Activated CD8-positive, alpha-beta memory T cell treated with anti-CD3 and anti-CD28 coated beads for 36 hours (primary cell): ENCODE results near the gene MLKL. TPM values are rescaled to one million over a fixed set of nuclear protein-coding genes. Genes with fewer than 3 reads are reported as not detected.

Experiments
- CTCF ChIA-PET: fragments of 350-600 bp; sonication (Branson Sonifier 250); formaldehyde crosslinking; loops from one replicate; lab custom pipeline; 2021; ENCODE audit warnings: antibody characterized with exemption; lab: Charles Lee
- POLR2A ChIA-PET: fragments of 350-600 bp; sonication (Branson Sonifier 250); formaldehyde crosslinking; loops from one replicate; lab custom pipeline; 2021; ENCODE audit warnings: antibody characterized with exemption; lab: Charles Lee
- total RNA-seq, 2 experiments: library from RNA; stranded (reverse); gene quantifications; one replicate each; pipeline ENCODE4 v1.2.3, GENCODE V29; 2021

Gene MLKL
- total RNA-seq, result 10 to 100 TPM; 17.5 to 18.2 TPM

DNA sequence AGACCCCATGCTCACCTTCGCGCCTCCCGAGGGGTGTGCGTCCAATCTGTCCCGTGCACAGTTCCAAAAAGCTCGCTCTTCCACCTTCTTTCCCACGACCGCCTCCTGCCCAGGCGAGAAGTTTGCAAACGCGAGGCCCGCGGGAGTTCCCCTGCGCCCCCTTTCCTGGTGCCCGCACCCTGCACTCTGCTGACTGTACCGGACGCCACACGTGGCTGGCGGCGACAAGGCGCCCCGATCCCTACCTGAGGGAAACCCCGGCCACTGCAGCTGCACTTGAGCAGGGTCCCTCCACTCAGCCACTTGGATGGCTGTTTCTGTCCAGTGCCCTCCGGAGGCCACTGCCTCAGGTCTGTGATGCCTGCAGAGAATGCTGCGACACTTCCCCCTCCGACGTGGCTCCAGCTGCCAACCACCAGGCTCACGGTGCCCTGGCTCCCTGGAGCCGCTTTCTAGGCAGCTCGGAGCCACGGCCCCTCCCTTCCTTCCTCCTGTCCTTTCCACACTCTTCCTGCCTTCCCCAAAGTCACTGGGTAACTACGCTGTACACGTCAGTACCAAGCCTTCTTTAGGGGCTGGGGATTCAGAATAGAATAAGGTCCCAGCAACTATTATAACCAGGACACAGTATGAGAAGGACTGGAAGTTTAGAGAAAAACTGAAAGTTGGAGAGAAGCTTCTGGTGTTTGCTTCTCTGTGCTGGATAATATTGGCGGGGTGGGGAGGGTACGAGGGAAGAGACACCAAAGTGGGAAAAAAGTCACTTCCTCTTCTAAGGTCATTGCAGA, at the start of gene MLKL:
Gene MLKL (minus strand): TSS at position 425 of the 788 bp plus-strand sequence. CDS start 5,105 bp downstream, outside the sequence.
- ChIA-PET POLR2A (interaction anchor here (0.7 to 1.6 kb wide), 3 partner anchors 9 to 93 kb away, joined by 3 to 16 read pairs (median 4); partner anchors contain the start of gene RFWD3), CTCF (interaction anchor here (0.8 to 2.5 kb wide), 4 partner anchors 9 to 162 kb away, joined by 3 to 11 read pairs (median 4); partner anchors contain the start of gene RFWD3)

DNA sequence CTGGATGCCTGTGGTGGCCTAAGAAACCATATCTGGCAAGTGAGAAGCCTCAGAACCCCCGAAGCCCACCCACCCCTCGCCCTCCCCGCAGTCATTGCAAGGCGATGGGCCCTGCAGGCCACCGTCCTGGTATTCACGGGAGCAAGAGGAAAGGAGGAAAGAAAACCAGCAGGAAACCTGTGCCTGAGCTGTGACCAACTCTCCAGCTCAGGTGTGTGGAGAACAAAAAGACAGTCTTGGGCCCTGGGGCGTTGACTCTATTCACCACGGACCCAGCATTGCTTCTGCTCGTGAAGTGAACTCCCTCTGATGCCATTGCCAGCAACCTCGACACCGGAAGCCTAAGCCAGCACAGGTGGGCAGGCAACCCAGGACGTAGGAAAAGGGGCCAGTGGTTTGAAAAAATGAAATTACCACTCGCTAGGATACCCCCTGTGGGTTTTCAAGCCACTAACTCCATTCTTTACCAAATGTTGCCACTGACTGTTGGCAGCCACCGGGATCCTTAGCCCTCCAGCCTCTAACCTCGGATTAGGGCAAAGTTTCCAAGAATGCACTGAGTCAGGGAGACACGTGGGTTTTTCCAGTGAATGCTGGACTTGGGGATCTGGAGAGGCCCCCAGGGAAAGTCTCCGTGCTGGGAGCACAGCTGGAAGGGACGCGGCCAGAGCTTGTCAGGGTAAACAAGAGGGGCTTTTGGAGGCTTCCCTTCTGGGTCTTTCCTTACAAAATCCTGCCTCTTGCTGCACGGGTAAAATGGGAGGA, 48.8 kb upstream of the MLKL start:
- ChIA-PET POLR2A (no interaction called here), CTCF (no interaction called here)

DNA sequence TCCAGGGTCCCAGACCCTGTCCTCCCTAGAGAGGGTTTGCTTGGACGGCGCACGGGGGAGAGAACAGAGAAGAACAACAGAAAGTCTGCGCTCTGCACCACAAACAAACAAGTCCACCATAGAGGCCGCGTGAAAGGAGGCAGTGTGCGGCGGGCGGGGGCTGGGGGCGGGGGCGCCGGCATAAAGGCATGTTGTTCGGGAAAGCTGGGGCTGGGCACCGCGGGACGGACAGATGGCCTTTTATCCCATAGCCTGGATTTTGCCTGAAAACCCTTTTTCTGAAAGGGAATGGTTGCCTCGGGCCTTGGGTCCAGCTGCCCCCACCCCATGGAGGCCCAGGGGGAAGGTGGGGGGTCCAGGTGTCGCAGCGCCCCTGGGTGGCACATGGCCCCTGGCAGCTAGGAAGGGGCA, 48.0 kb upstream of the MLKL start:
- ChIA-PET POLR2A (no interaction called here), CTCF (no interaction called here)

DNA sequence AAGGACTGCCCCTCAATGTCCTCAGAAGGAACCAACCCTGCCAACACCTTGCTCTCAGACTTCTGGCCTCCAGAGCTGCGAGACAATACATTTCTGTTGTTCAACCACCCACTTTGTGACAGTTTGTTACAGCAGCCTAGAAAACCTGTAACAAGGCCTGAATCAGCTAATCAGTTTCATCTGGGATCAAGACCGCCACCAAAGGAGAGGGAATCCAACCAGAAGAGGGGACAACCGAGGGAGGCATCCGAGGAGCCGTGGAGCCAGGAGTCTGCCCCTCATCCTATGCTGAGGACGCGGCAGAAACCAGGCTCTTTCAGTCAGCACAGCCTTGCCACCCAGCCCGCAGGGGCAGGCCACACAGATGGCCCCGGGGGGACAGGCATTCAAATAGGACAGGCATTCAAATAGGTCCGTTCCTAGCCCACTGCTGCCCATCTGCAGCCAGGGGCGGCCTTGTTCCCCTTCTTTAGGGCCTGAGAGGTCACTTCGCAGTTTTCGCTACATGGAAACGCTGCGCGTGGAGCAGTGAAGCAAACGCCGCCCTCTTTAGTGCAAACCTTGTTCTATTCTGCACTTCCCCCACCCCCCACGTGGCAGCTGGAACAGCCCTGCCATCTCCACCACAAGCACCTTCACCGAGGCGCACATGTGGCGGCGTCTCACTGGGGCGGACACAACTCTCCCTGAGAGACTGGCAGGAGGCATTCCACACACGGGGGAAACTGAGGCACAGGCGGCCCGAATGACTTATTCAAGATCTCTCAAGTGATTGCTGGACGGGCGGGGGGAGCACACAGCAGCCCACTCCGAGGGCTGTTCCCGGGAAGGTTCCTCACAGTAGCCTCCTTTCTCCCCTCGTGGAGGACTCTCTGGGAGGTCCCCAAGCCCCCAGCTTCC, 47.3 kb upstream of the MLKL start:
- CTCF ChIA-PET, result no interaction called here

DNA sequence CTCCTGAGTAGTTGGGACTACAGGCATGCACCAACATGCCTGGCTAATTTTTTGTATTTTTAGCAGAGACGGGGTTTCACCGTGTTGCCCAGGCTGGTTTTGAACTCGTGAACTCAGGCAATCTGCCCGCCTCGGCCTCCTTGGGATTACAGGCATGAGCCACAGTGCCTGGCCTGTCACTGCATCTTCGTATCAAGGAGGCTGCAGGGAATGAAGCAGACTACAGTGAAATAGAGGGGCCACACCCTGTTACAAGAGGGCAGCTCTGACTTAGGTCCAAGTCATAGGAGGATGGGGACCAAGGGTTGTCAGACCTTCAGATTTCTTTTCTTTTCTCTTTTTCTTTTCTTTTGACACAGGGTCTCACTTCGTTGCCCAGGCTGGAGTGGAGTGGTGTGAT, 45.3 kb upstream of the MLKL start:
- ChIA-PET CTCF (no interaction called here), POLR2A (no interaction called here)

More for the DNA sequence above, 47.3 kb upstream of the MLKL start:
- POLR2A ChIA-PET, result interaction anchor here (0.6 kb wide), 1 partner anchor 127 kb away, joined by 3 read pairs; no protein-coding TSS in a partner anchor

DNA sequence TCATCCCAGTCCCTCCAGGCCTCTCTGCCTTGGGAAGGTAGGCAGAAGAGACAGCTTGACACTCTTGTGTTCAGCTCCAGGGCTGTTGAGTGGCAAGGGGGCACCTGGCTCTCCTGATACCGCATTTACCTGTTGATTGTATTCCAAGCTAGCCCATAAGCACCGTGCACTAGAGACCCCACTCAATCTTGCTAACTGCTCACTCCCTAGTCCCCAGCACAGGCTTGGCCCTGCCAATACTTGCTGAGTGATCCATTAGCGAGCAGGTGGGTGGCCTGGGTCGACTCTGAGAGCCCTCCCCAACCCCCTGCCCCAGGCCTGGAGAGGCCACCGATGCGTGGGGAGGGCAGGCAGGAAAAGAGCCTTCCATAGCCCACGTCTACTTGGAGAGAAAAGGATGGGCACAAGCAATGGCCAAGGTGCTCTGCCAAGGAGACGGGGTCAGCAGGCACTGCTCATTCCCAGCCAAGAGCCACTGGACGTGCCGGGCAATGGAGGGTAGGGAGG, 44.5 kb upstream of the MLKL start:
- ChIA-PET POLR2A (no interaction called here), CTCF (no interaction called here)

DNA sequence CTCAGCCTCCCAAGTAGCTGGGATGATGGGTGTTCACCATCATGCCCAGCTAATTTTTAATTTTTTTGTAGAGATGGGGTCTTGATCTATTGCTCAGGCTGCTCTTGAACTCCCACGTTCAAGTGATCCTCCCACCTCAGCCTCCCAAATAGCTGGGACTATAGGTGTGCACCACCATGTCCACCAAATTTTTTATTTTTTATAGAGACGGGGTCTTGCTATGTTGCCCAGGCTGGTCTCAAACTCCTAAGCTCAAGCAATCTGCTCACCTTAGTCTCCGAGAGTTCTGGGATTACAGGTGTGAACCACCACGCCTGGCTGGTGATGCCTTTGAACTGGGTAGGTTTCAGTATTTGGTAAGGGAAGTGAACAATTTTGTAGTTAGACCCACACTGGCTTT, 43.9 kb upstream of the MLKL start:
- POLR2A ChIA-PET, result no interaction called here
- CTCF ChIA-PET, result no interaction called here

DNA sequence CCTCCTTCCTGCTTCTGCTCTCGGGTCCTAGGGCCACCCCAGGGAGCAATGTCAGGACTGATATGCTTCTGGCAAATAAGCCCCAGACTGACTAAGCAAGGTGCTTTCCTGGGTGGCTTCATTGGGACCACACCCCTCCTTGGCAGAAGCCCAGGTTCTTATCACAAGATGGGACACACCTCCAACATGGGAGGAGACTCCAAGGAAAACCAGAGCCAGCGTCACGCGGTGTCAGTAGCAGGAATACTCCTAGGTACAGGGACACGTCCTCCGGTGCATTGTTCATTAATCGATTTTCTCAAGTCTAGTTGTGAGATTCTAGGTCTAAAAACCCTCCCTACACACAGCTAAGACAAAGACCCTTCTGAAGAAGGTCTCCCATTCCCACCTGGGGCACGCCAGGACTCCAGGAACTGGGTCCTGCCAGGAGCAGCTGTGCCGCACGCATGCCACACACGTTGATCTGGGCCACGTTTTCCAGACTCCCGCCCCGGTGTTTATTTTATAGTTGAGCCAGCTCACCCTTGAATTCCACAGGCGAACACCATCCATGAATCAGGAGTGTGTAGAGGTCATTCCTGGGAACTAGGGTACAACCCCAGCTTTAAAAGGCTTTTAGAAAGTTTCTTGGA, 43.1 kb upstream of the MLKL start:
- CTCF ChIA-PET, result no interaction called here
- POLR2A ChIA-PET, result no interaction called here

DNA sequence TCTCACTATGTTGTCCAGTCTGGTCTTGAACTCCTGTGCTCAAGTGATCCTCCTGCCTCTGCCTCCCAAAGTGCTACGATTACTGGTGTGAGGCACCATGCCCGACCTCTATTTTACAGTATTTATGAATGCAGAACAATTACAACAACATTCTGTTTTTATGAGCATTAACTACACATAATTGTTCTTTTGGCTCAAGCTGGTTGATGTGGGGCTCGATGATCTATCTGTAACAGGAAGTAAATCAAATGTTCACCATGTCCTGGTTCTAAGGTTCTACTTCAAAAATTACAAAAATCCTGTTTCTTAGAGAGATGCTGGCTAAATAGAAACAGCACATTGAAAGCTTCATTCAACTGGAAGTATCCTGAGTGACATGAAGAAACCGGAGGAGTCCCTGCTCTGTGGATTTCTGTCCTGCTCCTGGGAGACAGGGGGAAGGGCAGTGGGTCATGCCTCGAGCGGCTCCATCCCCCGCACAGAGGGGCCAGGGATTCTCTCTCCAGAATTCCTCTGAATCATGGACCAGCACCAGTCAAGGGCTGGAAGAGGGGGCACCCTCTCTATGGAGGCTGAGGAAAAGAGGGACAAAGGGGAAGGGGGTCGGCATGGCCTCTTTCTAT, 42.5 kb upstream of the MLKL start:
- CTCF ChIA-PET, result no interaction called here
- POLR2A ChIA-PET, result no interaction called here

DNA sequence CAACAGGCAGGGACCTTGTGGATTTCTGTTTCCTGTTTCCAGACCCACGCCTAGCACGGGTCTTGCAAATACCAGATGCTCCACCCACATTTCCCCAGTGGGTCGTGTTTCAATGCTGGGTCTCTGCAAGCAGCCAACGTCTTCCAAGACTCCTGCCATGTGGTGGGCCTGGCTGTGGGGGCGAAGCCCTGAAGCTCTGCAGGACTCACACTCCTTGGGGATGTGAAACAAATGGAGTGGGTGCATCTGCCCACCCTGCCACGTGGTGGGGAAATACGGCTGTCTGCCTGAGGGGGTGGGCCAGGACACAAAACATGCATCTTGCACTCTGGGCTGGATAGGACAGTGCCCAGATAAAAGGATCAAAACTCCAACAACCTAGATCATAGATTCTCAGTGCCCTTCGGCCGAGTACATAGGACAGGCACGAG, 41.4 kb upstream of the MLKL start:
- CTCF ChIA-PET, result no interaction called here
- POLR2A ChIA-PET, result no interaction called here

DNA sequence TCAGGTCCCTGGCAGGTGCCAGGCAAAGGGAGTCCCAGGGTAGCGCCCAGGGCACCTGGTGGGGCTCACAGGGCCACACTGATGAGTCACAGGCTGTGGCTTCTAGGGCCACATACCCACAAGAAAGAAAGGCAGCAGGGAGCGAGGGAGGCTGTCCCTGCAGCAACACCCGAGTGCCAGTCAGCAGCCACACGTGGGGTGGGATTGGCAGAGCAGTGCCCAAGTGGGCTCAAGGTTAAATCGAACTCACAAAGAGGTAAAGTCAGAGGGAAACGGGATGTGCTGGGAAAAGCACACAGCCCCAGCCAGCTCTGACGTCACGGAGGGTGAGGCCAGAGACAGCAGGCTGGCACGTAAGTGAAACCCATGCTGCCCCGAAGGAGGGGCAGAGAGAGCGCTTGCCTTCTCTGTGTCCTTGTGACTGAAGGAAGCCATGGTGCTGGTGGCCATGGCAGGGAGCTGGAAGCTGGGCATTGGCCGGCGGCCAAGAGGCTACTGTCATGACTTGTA, 40.2 kb upstream of the MLKL start:
- CTCF ChIA-PET, result no interaction called here
- POLR2A ChIA-PET, result no interaction called here

DNA sequence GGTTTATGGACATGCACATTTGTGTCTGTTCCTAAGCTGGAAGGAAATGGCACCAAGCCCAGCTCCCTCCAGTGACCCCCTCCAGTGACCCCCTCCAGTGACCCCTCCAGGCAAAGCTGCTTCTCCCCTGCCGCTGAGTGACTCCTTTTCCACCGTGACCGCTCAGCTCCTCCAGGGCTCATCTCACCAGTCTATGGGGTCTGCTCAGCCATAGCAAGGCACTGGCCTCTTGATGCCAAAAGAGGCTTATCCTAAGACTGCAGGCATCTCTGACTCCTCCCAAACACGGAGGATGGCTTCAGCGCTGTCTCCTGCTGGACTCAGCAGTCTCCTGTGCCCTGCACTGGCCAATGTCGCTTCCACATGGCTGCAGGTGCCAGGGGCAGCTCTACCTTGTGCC, 38.6 kb upstream of the MLKL start:
- CTCF ChIA-PET, result no interaction called here
- POLR2A ChIA-PET, result no interaction called here

DNA sequence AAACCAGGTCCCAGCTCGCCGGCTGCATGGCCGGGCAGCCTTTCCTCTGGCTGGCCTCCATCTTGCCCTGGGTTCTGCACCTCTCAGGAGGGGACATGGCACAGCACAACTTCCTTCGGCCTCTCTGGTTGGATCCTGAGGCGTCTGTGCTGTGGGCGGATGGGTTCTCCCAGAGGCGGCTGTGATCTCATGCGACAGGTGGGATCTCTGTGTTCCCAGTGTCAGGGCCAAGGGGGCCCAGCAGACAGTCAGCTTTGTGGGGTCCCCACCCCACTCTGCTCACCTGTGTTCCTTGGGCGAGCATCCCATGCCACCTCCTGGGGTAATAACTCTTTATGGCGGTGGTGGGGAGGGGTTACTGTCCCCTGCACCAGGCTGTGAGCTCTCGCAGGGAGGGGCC, 38.2 kb upstream of the MLKL start:
- ChIA-PET POLR2A (no interaction called here), CTCF (no interaction called here)

DNA sequence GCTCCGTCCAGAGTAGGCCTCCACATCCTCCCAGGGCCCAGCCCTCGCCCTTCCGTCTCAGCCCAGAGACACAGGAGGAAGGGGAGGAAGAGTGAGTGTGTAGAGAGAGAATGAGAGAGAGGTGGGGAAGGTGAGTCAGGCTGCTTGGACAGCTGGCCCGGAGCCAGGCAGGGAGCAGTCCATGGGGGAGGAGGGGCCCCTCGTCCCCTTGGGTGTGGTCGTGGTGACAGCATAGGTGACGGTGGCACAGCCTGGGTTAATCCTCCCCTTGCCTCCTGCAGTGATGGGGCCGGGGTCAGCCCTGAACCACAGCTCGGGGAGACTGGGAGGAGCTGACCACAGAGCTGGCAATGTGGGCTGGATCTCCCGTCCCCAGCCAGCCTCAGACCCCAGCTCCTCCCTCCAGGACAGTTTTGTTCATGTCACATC, 37.5 kb upstream of the MLKL start:
- ChIA-PET CTCF (no interaction called here), POLR2A (no interaction called here)

DNA sequence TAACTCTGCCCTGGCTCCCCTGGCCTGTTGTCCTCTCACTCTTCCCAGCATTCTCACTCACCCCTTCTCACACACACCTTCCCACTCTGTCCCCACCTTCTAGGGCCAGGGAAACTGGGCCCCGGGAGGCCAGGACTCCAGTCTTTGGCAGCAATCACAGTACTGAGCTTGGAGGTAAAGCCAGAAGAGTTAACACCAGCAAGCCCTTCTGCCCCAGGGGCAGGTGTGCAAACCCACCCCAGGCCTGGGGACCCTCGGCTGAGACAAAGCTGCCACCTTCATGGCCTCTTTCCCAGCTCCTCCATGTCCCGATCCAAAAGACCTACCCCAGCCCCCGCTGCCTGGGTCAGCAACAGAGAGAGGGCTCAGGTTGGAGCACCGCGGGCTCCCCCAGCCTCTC, 36.9 kb upstream of the MLKL start:
- ChIA-PET POLR2A (no interaction called here), CTCF (no interaction called here)

DNA sequence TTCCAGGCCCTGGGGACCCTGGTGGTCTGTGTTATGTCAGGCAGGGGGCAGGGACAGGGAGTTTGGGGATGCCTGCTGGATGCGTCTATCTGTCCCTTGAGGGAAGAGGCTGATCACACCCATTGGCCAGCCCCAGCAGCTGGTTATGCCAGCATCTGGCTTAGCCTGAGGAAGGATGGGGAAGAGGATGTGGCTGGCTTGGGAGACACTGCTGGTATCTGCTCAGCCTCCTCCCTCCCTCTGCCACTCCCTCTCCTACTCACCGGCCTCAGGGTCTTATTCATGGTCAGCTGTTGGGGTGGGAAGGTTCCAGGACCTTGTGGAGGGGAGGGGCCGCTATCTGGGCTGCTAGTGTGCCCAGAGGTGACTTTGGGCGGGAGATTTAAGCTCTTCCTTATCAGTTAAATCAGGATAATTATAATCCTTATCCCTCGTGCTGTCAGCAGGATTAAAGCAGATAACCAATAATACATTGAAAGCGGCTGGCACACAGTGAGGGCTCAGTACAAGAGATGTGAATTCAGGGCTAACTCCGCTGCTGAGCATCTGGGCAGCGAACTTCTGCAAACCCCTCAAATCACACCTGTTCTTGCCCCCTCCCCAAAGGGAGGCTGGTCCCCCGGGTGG, 36.0 kb upstream of the MLKL start:
- CTCF ChIA-PET, result no interaction called here
- POLR2A ChIA-PET, result no interaction called here

DNA sequence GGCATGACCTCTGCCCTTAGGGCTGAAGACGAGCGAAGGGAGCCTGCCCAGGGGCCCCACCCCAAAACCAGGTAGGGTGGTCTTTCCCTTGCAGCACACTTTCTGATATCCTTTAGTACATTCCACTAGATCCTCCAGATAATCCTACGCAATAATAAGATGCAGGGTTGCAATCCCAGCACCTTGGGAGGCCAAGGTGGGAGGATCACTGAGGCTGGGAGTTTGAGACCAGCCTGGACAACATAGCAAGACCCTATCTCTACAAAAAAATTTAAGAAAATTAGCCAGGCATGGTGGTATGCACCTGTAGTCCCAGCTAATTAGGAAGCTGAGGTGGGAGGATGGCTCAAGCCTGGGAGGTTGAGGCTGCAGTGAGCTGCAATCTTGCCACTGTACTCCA, 34.9 kb upstream of the MLKL start:
- POLR2A ChIA-PET, result no interaction called here
- CTCF ChIA-PET, result no interaction called here

DNA sequence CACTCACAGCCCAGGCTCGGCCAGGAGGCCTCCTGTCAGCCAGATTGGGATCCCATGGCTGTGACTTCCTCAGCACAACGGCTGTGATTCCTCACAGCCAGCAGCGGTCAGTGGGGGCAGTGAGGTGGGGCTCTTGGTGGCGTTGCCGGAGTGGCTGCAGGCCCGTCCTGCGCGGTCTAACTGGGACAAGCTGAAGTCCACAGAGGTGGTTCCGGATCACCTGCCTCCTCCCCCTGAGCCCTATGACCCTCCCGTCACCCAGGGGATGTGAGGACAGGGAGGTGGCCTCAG, 34.4 kb upstream of the MLKL start:
- ChIA-PET POLR2A (no interaction called here), CTCF (no interaction called here)
